Activated CD4-positive, alpha-beta memory T cell treated with anti-CD3 and anti-CD28 coated beads for 36 hours (primary cell): ENCODE measurements around the gene UBAC1. TPM values are rescaled to one million over a fixed set of nuclear protein-coding genes. Genes with fewer than 3 reads are reported as not detected.

Source experiments
- CTCF ChIA-PET: fragments of 350-600 bp; sonication (Branson Sonifier 250); formaldehyde crosslinking; loops from one replicate; lab custom pipeline; 2021; ENCODE audit warnings: antibody characterized with exemption, inconsistent platforms; lab: Charles Lee
- POLR2A ChIA-PET: fragments of 350-600 bp; sonication (Branson Sonifier 250); formaldehyde crosslinking; loops from one replicate; lab custom pipeline; 2021; ENCODE audit warnings: antibody characterized with exemption; lab: Charles Lee
- DNase-seq: peaks from one replicate; pipeline ENCODE4 v3.0.0-alpha.2; 2020
- H3K27ac Mint-ChIP-seq: one replicate; pipeline ENCODE4 v1.8.0; 2021; ENCODE audit warnings: mixed read lengths
- H3K27me3 Mint-ChIP-seq: one replicate; pipeline ENCODE4 v1.8.0; 2021; ENCODE audit warnings: mixed read lengths
- H3K36me3 Mint-ChIP-seq: one replicate; pipeline ENCODE4 v1.8.0; 2021; ENCODE audit warnings: mixed read lengths
- H3K4me1 Mint-ChIP-seq: one replicate; pipeline ENCODE4 v1.8.0; 2021; ENCODE audit warnings: low read depth, mixed read lengths
- H3K4me3 Mint-ChIP-seq: one replicate; pipeline ENCODE4 v1.8.0; 2021; ENCODE audit warnings: mild to moderate bottlenecking, mixed read lengths
- H3K9me3 Mint-ChIP-seq: one replicate; pipeline ENCODE4 v1.8.0; 2021; ENCODE audit warnings: mixed read lengths
- intact Hi-C: fragments of 100-400 bp; cut with micrococcal nuclease; formaldehyde crosslinking; loops from one replicate; pipeline ENCODE4 v1.15.1; 2023
- total RNA-seq, 2 experiments: library from RNA; stranded (reverse); gene quantifications; one replicate each; pipeline ENCODE4 v1.2.3, GENCODE V29; 2021

UBAC1 gene
- total RNA-seq, 2 experiments from 2014 or later, result 41.3 to 42.0 TPM

DNA sequence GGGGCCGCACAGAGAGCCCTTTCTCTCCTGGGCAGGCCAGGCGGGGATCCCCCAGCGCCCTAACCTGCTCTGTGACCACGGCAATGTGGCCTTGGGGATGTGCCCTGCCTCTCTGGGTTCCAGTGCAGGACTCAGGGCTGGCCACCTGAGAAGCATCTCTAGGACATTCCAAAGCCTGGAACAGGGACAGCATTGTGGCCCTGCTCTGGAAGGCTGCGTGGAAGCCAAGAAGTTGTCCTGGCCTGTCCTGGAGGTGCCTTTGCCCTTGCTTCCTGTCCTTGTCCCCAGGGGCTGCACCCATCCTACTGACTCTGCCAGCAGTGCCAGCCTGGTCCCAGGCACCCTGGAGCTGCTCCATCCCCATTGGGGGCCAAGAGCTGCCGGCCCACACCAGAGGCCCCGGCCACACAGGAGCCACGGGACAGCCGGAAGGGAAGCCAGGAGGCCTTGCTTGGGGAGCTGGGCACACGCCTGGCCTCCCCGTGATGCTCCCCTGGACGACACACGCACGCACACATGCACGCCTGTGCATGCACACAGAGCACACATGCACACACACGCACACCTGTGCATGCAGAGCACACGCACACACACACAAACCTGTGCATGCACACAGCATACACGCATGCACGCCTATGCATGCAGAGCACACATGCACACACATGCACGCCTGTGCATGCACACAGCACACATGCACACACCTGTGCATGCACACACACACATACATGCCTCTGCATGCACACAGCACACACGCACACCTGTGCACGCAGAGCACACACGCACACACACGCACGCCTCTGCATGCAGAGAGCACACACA lies 33.8 kb downstream of the UBAC1 start:
- peaks cover 28% of the 10 kb centered on the region for H3K36me3 Mint-ChIP-seq
- H3K27ac Mint-ChIP-seq, result no peak overlapping the region
- H3K4me3 Mint-ChIP-seq, result no peak overlapping the region
- intact Hi-C loops, result loop anchor here (2.0 kb wide), 1 partner anchor 33 kb away; the partner anchor contains the start of gene UBAC1
- H3K9me3 Mint-ChIP-seq, result no peaks in the 10 kb centered on the region
- POLR2A ChIA-PET, result no interaction called here
- no peaks in the 10 kb centered on the region for H3K27me3 Mint-ChIP-seq
- CTCF ChIA-PET, result no interaction called here
- peaks cover 34% of the 10 kb centered on the region for H3K4me1 Mint-ChIP-seq
- DNase-seq, result no peak

DNA sequence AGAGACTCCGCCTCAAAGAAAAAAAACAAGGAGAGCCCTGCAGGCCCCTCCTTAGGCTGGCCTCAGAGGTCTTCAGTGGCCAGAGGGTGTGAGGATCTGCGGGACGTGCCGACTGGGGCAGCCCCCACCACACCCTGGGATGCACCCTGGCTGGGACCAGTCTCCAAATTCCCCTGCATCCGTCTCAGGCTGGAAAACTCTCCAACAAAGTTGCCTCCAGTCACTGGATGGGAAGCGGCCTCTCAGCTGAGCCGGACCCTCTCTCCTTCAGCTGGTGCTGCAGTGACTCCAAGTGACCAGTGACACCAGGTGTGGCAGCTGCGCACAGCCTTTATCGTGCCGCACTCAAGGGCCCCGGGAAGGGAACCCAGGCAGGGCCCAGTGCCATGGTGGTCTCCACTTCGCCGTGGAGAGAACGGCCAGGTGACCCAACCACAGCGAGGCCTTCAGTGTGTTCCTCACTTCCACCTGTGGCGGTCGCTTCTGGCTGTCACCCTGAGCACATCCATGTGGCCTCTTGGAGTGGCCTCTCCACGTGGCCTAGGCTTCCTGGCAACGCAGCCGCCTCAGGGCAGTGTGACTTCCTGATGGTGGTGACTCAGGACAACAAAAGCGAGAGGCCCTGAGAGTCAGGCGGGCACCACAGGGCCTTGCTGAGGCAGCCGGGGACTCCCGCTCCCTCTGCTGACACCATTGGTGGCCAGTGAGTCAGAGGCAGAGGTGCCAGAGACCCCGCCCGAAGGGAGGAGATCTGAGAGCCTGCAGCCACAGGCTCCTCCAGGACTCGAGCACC lies 34.6 kb downstream of the UBAC1 start:
- intact Hi-C loops, result loop anchor here (2.0 kb wide), 1 partner anchor 34 kb away; the partner anchor contains the start of gene UBAC1
- Mint-ChIP-seq H3K4me3 (no peak overlapping the region), H3K4me1 (peaks cover 34% of the 10 kb centered on the region), H3K9me3 (no peaks in the 10 kb centered on the region), H3K36me3 (peaks cover 25% of the 10 kb centered on the region), H3K27me3 (no peaks in the 10 kb centered on the region), H3K27ac (peak overlapping the region; percentile 93)
- POLR2A ChIA-PET, result interaction anchor here (0.6 to 3.1 kb wide), 6 partner anchors 13 to 424 kb away, joined by 3 to 9 read pairs (median 6); partner anchors contain the start of gene CAMSAP1
- CTCF ChIA-PET, result interaction anchor here (2.8 kb wide), 1 partner anchor 62 kb away, joined by 16 read pairs; no protein-coding TSS in a partner anchor
- peak; percentile 96 for DNase-seq

DNA sequence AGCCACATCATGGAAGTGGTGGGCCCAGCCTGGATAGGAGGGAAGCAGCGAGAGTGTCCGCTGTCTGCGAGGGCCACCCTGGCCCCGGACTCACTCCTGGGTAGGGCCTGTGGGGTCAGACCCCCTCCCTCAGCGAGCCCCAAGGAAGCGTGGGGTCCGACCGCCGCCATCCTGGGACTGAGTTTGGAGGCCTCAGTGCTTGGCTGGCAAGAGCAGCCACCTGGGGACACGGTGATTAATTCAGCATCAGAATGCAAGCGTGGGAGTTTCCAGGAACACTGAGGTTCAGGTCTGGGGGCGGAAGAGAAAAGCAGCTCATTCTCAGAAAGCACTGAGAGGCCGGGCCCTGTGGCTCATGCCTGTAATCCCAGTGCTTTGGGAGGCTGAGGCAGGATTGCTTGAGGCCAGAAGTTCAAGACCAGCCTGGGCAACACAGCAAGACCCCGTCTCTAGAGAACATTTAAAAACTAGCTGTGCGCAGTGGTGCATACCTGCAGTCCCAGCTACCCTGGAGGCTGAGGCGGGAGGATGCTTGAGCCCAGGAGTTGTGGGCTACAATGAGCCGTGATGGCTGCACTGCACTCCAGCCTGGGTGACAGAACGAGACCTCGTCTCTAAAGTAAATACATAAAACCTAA lies 35.6 kb downstream of the UBAC1 start:
- H3K27me3 Mint-ChIP-seq, result no peaks in the 10 kb centered on the region
- peaks cover 17% of the 10 kb centered on the region for H3K36me3 Mint-ChIP-seq
- peak overlapping the region; percentile 58 for H3K4me3 Mint-ChIP-seq
- H3K27ac Mint-ChIP-seq, result peak overlapping the region; percentile 93
- POLR2A ChIA-PET, result interaction anchor here (0.6 to 3.1 kb wide), 9 partner anchors 13 to 423 kb away, joined by 3 to 9 read pairs (median 4); partner anchors contain the start of gene CAMSAP1
- intact Hi-C loops, result loop anchor here (1.0 to 2.0 kb wide), 4 partner anchors 14 to 62 kb away; partner anchors contain the start of gene UBAC1
- CTCF ChIA-PET, result interaction anchor here (0.8 to 2.8 kb wide), 4 partner anchors 9 to 169 kb away, joined by 3 to 16 read pairs (median 3); no protein-coding TSS in a partner anchor
- peaks cover 34% of the 10 kb centered on the region for H3K4me1 Mint-ChIP-seq
- no peaks in the 10 kb centered on the region for H3K9me3 Mint-ChIP-seq
- DNase-seq, result peak; percentile 95

GRCh38 chr9:135924628-135925338 lies 36.4 kb downstream of the UBAC1 start:
- Mint-ChIP-seq H3K9me3 (no peaks in the 10 kb centered on the region), H3K27ac (peak overlapping the region; percentile 93), H3K27me3 (no peaks in the 10 kb centered on the region), H3K4me1 (peaks cover 34% of the 10 kb centered on the region), H3K4me3 (peak overlapping the region; percentile 58), H3K36me3 (peaks cover 14% of the 10 kb centered on the region)
- ChIA-PET CTCF (interaction anchor here (0.8 to 2.8 kb wide), 5 partner anchors 10 to 170 kb away, joined by 3 to 16 read pairs (median 3); no protein-coding TSS in a partner anchor), POLR2A (interaction anchor here (0.6 to 3.1 kb wide), 9 partner anchors 14 to 35 kb away, joined by 3 to 9 read pairs (median 4); partner anchors contain the start of gene CAMSAP1)
- peak; percentile 64 for DNase-seq
- intact Hi-C loops, result loop anchor here (1.0 kb wide), 3 partner anchors 15 to 61 kb away; no protein-coding TSS in a partner anchor

GRCh38 chr9:135923508-135923907 lies 37.7 kb downstream of the UBAC1 start:
- intact Hi-C loops, result no loop called here

GRCh38 chr9:135921749-135922310 lies 39.3 kb downstream of the UBAC1 start:
- H3K4me3 Mint-ChIP-seq, result no peak overlapping the region

More at GRCh38 chr9:135923508-135923907, 37.7 kb downstream of the UBAC1 start:
- ChIA-PET POLR2A (no interaction called here), CTCF (no interaction called here)
- Mint-ChIP-seq H3K9me3 (peaks cover 11% of the 10 kb centered on the region), H3K4me1 (peaks cover 34% of the 10 kb centered on the region), H3K27ac (no peak overlapping the region), H3K4me3 (no peak overlapping the region), H3K27me3 (no peaks in the 10 kb centered on the region), H3K36me3 (peaks cover 17% of the 10 kb centered on the region)
- DNase-seq, result no peak

DNA sequence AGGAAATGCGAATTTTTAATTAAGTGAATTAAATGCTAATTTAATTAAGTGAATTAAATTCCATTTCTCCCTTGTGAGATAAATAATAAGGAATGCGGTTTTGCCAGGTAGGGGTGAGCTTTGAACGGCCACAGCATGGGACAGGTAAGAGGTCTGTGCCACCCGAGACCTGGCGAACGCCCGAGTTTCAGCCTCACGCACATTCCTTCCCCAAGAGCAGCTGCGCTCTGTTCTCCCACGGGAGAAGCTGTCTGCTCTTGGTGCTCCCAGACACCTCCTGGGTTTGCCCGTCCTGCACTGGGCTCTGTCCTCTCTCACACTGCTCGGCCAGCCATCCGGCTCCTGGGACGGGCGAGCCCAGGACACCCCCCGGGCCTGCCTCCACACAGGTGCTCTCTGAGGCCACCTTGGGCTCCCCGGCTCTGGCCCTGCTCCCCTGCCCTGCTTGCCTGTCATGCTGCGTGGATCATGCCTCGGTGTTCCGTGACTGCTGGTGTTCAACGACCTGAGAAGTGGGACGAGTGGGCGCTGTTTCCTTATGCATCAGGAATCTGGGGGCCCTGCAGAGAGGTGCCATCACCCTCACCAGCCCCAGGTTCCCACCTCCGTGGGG lies 40.1 kb downstream of the UBAC1 start:
- intact Hi-C loops, result no loop called here
- Mint-ChIP-seq H3K4me3 (no peak overlapping the region), H3K9me3 (peaks cover 30% of the 10 kb centered on the region), H3K4me1 (peaks cover 20% of the 10 kb centered on the region), H3K27me3 (no peaks in the 10 kb centered on the region), H3K36me3 (peaks cover 30% of the 10 kb centered on the region), H3K27ac (no peak overlapping the region)
- no peak for DNase-seq
- ChIA-PET CTCF (interaction anchor here (0.6 kb wide), 1 partner anchor 224 kb away, joined by 3 read pairs; no protein-coding TSS in a partner anchor), POLR2A (interaction anchor here (1.3 kb wide), 1 partner anchor 16 kb away, joined by 3 read pairs; no protein-coding TSS in a partner anchor)

More at GRCh38 chr9:135921749-135922310, 39.3 kb downstream of the UBAC1 start:
- H3K36me3 Mint-ChIP-seq, result peaks cover 23% of the 10 kb centered on the region
- peaks cover 28% of the 10 kb centered on the region for H3K4me1 Mint-ChIP-seq
- H3K9me3 Mint-ChIP-seq, result peaks cover 23% of the 10 kb centered on the region
- ChIA-PET CTCF (interaction anchor here (0.6 kb wide), 1 partner anchor 225 kb away, joined by 3 read pairs; no protein-coding TSS in a partner anchor), POLR2A (interaction anchor here (1.3 kb wide), 1 partner anchor 17 kb away, joined by 3 read pairs; no protein-coding TSS in a partner anchor)
- no peaks in the 10 kb centered on the region for H3K27me3 Mint-ChIP-seq
- DNase-seq, result no peak
- intact Hi-C loops, result no loop called here
- no peak overlapping the region for H3K27ac Mint-ChIP-seq

- H3K27ac Mint-ChIP-seq, result no peak overlapping the region
- intact Hi-C loops, result no loop called here
- ChIA-PET POLR2A (no interaction called here), CTCF (no interaction called here)
- DNase-seq, result no peak
- H3K4me1 Mint-ChIP-seq, result peaks cover 14% of the 10 kb centered on the region
- no peak overlapping the region for H3K4me3 Mint-ChIP-seq
- H3K27me3 Mint-ChIP-seq, result no peaks in the 10 kb centered on the region
- H3K9me3 Mint-ChIP-seq, result peaks cover 37% of the 10 kb centered on the region
- peaks cover 32% of the 10 kb centered on the region for H3K36me3 Mint-ChIP-seq
Measured at GRCh38 chr9:135920256-135920930, 40.8 kb downstream of the UBAC1 start.

DNA sequence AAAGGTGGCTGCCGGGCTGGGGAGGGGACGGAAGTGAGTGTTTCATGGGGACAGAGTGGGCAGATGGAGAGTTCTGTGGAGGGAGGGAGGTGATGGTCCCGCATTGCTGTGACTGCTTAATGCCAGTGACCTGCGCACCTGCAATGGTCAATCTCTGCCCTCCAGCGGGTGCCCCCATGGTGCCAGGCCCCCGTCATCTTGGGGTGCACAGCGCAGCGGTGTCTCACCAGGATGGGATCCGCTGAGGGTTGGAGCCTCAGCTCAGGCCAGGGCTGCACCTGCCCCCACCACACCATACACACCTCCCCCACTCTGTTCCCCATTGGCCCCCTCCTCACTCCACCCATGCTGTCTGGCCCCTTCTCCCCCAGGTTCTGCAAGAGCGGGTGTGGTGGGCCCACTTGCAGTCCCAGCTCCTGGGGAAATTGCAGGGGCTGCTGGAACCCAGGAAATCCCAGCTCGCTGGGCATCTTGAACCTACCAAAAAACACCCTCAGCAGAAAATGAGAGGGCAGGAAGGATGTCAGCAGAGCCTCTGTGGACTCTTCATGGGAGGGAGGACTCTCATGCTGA lies 41.8 kb downstream of the UBAC1 start:
- peaks cover 47% of the 10 kb centered on the region for H3K9me3 Mint-ChIP-seq
- DNase-seq, result no peak
- intact Hi-C loops, result no loop called here
- H3K36me3 Mint-ChIP-seq, result peaks cover 38% of the 10 kb centered on the region
- no peaks in the 10 kb centered on the region for H3K27me3 Mint-ChIP-seq
- CTCF ChIA-PET, result no interaction called here
- no peak overlapping the region for H3K27ac Mint-ChIP-seq
- no peak overlapping the region for H3K4me3 Mint-ChIP-seq
- POLR2A ChIA-PET, result no interaction called here
- H3K4me1 Mint-ChIP-seq, result peaks cover 7% of the 10 kb centered on the region
